Left forelimb (tissue), 1 donor: ENCODE data around the gene CPNE4.

Source experiments
- DNase-seq: peaks from one replicate; pipeline ENCODE4 v3.0.0-alpha.2; 2018; ENCODE audit warnings: low spot score

CPNE4 gene

GRCh38 chr3:131597816-131598215 lies 437.0 kb downstream of the CPNE4 start:
- no peak for DNase-seq

- no peak for DNase-seq
Measured at GRCh38 chr3:131596884-131597283, 437.9 kb downstream of the CPNE4 start.

DNA sequence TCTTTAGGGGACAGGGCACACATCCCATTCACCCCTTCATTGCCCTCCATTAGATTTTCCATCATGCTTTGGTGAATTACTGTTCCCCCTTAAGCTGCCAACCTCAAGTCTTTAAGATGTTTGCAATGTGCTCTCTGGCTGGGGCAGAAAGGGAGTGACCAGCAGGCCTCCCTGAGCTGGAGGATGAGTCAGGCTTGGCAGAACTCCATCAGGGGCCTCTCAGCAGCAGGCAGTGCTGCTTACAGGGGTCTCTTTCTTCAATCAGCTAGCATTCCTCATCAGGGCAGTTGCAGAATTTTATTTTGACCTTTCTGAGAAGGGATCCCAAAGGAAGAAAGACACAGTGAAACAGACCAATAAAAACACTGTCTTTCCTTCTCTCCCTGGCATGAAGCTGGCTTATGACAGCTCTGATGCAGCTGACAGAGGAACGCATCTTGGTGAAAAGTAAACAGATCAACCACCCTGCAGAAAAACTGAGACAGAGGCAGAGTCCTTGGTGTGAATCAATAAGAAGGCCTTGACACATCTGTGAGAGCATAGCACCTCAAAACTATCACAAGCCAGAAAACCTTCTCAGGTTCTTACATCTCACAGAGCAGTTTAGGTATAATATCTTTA lies 443.3 kb downstream of the CPNE4 start:
- DNase-seq = no peak

- no peak for DNase-seq
Measured at GRCh38 chr3:131586277-131586676, 448.5 kb downstream of the CPNE4 start.

- DNase-seq = no peak
Measured at GRCh38 chr3:131582438-131582837, 452.4 kb downstream of the CPNE4 start.

- DNase-seq = no peak
Measured at GRCh38 chr3:131568460-131568859, 466.4 kb downstream of the CPNE4 start.

DNA sequence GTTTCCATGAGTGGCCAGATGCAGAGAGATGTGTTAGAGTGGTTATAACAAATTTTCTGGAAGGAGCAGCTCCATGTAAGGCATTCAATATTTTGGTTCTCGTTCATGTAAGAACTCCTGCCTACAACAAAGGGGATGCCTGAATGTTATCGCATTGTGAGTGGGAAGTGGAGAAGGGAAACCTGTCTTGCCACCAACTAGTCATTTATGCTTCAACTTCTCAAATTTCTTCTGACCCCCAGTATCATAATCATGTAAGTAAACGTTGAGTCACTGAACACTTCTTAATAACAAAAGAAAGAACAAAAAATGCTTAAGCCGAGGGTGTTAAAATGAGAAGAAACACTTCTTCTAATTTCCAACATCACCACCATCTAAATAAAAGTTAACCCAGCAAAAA lies 470.0 kb downstream of the CPNE4 start:
- no peak for DNase-seq

DNA sequence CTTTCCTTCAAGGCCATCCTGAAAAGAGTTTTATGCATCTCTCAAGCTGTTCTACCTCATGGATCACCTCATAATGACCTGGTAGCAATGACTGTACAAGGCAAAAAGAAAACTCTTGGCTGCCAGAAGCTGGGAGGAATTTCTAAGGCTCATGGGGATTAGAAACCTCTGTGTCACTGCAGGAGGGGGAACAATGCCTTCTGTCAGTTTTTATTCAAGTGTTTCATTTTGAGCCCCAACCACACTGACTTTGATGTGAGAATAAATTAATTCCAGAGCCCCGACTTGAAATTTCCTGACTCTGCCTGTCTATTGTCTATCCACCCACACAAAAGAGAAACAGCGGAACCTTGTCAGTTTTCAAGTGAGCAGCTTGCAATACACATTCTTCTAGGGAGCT lies 473.3 kb downstream of the CPNE4 start:
- DNase-seq = no peak

DNA sequence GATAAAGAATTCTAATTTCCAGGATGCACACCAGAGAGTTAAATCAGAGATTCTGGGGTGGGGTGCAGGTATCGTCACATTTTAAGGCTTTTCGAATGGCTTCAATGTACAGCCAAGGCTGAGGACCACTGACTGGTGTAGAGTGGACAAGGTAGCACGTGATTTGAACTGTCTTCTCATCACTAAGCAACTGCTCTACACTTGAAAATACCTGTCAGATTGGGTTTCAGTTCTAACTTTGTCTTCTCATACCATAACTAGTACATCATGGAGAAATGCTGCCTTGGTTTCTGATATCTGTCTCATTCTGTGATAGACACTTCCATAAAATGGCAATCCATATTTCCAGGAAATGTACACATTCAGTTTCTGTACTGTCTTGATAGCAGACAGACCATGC lies 474.0 kb downstream of the CPNE4 start:
- DNase-seq = no peak

GRCh38 chr3:131555456-131555855 lies 479.4 kb downstream of the CPNE4 start:
- no peak for DNase-seq

GRCh38 chr3:131553495-131554247 lies 481.1 kb downstream of the CPNE4 start:
- no peak for DNase-seq

DNA sequence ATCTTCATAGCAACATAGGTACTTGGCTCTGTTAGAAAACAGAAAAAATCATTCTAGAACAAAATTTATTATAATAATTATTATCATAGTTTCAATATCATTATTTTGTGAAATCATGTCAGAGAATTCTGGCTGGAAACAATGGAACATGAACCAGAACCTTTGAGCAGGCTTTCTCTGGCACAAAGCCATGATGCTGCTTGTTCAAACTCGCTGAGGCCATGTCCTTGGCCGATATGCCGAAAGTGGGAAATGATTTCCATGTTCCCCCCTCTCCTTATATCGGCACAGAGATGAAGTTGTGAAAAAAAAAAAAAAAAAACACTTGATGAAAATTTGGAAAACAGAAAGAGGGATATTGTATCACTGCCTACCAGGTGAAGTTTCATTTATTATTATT lies 483.1 kb downstream of the CPNE4 start:
- DNase-seq = no peak

GRCh38 chr3:131550562-131551465 lies 484.0 kb downstream of the CPNE4 start:
- DNase-seq = no peak

- DNase-seq = no peak
Measured at GRCh38 chr3:131549340-131549739, 485.5 kb downstream of the CPNE4 start.

DNA sequence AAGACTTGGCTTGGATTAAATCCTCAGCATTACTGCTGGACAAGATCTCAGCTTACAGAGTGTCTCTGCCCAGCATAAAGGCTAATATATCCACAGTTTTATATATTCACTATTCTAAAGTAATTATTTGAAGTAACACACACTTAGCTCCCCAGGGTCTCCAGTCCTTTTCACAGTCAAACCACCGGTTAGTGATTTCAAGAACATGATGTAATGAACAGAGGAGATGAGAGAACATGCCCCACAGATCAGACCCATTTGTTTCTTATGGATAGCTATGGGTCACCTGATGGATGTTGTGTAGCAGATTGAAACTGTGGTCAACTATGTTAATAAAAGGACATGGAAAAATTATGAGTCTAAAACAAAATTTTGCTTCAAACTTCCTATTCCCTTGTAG lies 487.2 kb downstream of the CPNE4 start:
- DNase-seq = no peak

- no peak for DNase-seq
Measured at GRCh38 chr3:131546441-131546840, 488.4 kb downstream of the CPNE4 start.

- no peak for DNase-seq
Measured at GRCh38 chr3:131544557-131544956, 490.3 kb downstream of the CPNE4 start.

DNA sequence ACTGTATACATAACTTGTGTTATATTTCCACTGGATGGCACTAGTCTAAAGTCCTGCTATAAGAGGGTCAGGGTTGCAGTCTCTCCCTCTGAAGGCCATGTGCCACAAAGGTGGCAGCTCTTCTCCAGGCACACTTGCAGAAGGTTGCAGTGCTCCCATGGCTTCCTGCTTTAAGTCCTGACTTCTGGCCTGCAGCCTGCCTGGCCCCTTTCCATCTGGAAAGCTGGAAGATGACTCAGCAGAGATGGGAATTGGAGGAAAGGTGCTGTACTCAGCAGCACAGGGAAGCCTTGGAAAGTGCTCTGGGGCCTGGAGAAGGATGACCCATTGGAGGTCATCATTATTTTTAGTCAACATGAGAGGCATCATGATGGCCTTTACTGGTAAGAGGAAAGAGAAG lies 491.1 kb downstream of the CPNE4 start:
- no peak for DNase-seq

DNA sequence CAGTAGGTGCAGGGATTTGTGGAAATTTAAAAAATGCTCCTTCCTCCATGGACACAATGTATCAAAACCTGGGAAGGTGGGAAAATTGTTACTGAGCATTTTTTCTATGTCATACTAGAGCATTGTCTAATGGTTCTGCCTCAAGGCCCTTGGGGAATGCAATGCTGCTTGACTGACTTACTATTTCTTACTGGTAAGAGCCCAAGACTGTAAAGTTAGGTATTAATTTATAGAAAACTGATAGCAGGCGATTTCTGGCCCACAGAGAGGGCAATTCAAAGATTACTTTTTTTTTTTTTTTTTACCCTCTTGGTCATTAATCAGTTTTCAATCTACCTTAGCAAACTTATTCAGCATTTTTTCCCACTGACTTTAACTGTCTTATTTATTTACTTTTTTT lies 493.5 kb downstream of the CPNE4 start:
- DNase-seq = no peak

DNA sequence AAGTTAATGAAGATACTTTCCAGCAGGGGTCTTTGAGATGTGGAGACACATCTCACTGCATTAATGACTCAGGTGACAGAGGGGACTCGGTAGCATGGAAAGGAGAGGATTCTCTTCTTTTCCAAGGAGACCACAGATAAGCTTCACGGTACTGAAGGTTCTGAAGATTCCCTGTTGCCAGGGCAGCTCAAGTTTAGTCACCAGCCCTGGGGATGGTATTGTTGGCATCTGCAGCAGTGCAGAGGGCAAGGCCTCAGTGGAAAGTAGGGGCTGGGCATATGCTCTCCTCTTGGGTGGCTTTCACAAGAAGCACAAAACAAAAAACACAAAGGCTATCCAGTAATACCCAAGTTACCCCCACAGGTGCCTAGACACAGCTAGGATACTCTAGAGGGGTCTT lies 494.0 kb downstream of the CPNE4 start:
- no peak for DNase-seq

DNA sequence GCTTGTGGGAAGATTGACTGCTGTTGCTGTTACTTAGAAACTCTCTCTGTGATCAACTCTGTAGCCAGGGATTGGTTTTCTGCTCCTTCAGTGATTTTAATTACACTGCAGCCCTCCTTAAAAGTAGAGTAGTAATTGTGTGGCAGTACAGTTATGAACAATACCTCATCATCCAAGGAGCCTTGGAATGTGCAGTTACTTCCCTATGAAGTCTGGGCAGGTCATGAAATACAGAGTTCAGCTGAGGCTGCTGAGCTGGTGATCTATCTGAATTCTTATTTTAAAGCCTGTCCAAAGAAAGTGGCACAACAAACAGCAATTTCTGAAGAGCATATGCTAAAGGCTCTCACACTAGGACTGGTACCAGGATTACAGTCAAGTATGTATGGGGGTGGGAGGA lies 494.7 kb downstream of the CPNE4 start:
- no peak for DNase-seq

DNA sequence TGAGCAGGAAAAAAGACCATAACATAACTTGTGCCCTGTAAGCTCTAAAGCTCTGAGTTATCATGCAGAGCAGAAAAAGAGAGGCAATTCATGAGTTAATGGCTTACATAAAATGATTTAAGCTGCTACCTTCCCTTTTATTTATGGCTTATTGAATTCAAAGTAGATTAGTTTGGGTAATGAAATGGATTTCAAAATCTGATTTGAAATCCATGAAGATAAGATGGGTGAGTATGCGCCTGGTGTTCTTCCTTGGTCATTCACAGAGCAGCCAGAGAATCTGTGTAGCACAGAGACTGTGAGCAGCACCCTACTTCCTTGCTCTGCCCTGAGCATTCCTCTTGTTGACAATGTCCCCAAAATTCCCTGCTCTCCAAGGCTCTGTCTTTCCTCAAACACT lies 495.8 kb downstream of the CPNE4 start:
- DNase-seq = no peak

DNA sequence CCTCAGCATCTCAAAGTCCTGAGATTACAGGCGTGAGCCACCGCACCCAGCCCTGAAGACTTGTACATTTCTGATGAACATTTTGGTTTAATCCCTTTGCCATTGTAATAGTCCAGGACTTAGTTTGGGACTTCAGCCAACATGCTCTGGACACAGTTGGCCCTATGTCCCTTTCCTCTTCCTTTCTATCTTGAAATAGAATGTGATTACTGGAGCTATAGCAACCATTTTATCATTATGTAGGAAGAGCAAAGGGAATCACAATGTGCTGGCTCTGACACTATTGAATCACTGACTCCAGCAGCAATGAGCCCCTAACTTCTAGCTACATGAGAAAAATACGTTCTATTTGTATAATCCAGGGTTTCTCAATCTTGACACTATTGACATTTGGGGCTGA lies 497.3 kb downstream of the CPNE4 start:
- no peak for DNase-seq
